HEK293 (cell line): Measurements from ENCODE around the gene SENP2.

Experiments
- CTCF ChIA-PET: fragments of 350-600 bp; formaldehyde crosslinking; extraction: SDS; loops from one replicate; lab custom pipeline; 2021; ENCODE audit warnings: antibody characterized with exemption; lab: Yijun Ruan, JAX
- POLR2A ChIA-PET: fragments of 300-600 bp; formaldehyde crosslinking; extraction: SDS; loops from one replicate; lab custom pipeline; 2020; ENCODE audit warnings: antibody characterized with exemption, inconsistent platforms; lab: Yijun Ruan, JAX
- H3K27ac ChIP-seq: fragments of 200-500 bp; sonication (Bioruptor generic); 2 replicates; pipeline ENCODE4 v1.5.1; 2014; ENCODE audit warnings: low read depth, low read length, control low read depth, inconsistent platforms; ENCODE audit errors: extremely low read depth
- H3K36me3 ChIP-seq, 2 experiments: fragments of 200-500 bp in 1 of 2; sonication (Bioruptor generic) in 1 of 2; 1 replicate in 1 of 2; 2 replicates in 1 of 2; pipeline ENCODE4 v1.5.1; 2014 to 2017; ENCODE audit warnings: inconsistent platforms in 2 of 2, low read length in 2 of 2; ENCODE audit not compliant: control insufficient read depth in 2 of 2, insufficient read depth in 1 of 2
- H3K4me1 ChIP-seq: fragments of 200-500 bp; sonication (Bioruptor generic); 2 replicates; pipeline ENCODE4 v1.5.1; 2014; ENCODE audit warnings: mild to moderate bottlenecking, low read length, inconsistent platforms; ENCODE audit not compliant: control insufficient read depth, insufficient read depth
- H3K4me3 ChIP-seq: 2 replicates; pipeline ENCODE4 v1.5.1; 2011; ENCODE audit warnings: low read depth, mild to moderate bottlenecking, control low read depth, low read length, moderate library complexity
- H3K9me3 ChIP-seq: fragments of 200-500 bp; sonication (Bioruptor generic); 2 replicates; pipeline ENCODE4 v1.5.1; 2014; ENCODE audit warnings: low read depth, low read length, inconsistent platforms; ENCODE audit not compliant: control insufficient read depth, insufficient read depth
- MEIS1 ChIP-seq: sonication (generic); formaldehyde crosslinking; IDR thresholded peaks from 2 replicates; pipeline ENCODE4 v1.8.1; 2022; ENCODE audit warnings: missing genetic modification reagents, mild to moderate bottlenecking, borderline replicate concordance
- SCRT1 ChIP-seq: fragments of 450-650 bp; formaldehyde crosslinking; IDR thresholded peaks from 2 replicates; pipeline ENCODE4 v1.5.1; 2016; ENCODE audit warnings: missing biosample characterization, missing genetic modification characterization, borderline replicate concordance
- SP2 ChIP-seq: fragments of 450-650 bp; formaldehyde crosslinking; IDR thresholded peaks from 2 replicates; pipeline ENCODE4 v1.5.1; 2016; ENCODE audit warnings: missing biosample characterization, missing genetic modification characterization
- SP3 ChIP-seq: fragments of 450-650 bp; formaldehyde crosslinking; IDR thresholded peaks from 2 replicates; pipeline ENCODE4 v1.5.1; 2016; ENCODE audit warnings: missing biosample characterization, missing genetic modification characterization
- ZNF132 ChIP-seq: fragments of 450-650 bp; formaldehyde crosslinking; IDR thresholded peaks from 2 replicates; pipeline ENCODE4 v1.5.1; 2017; ENCODE audit warnings: missing biosample characterization, missing genetic modification characterization, borderline replicate concordance
- ZNF174 ChIP-seq: fragments of 450-650 bp; formaldehyde crosslinking; IDR thresholded peaks from 2 replicates; pipeline ENCODE4 v1.5.0; 2017; ENCODE audit warnings: missing biosample characterization, mild to moderate bottlenecking, missing genetic modification characterization
- ZNF202 ChIP-seq: fragments of 450-650 bp; formaldehyde crosslinking; IDR thresholded peaks from 2 replicates; pipeline ENCODE4 v1.5.1; 2016; ENCODE audit warnings: missing biosample characterization, missing genetic modification characterization, borderline replicate concordance
- ZNF248 ChIP-seq: fragments of 450-650 bp; formaldehyde crosslinking; IDR thresholded peaks from 2 replicates; pipeline ENCODE4 v1.5.1; 2017; ENCODE audit warnings: missing biosample characterization, missing genetic modification characterization
- ZNF274 ChIP-seq, 2 experiments: fragments of 200-500 bp in 1 of 2; fragments of 450-650 bp in 1 of 2; sonication (Bioruptor generic) in 1 of 2; formaldehyde crosslinking in 1 of 2; IDR thresholded peaks; 2 replicates each; pipeline versions ENCODE4 v1.5.1 to v1.6.1; 2014 to 2016; ENCODE audit warnings: borderline replicate concordance in 1 of 2, inconsistent platforms in 1 of 2, low read length in 1 of 2, missing biosample characterization in 1 of 2, missing genetic modification characterization in 1 of 2
- ZNF514 ChIP-seq: fragments of 450-650 bp; formaldehyde crosslinking; IDR thresholded peaks from 2 replicates; pipeline ENCODE4 v1.5.1; 2016; ENCODE audit warnings: missing biosample characterization, missing genetic modification characterization
- ZNF548 ChIP-seq: fragments of 450-650 bp; formaldehyde crosslinking; IDR thresholded peaks from 2 replicates; pipeline ENCODE4 v1.5.1; 2016; ENCODE audit warnings: missing biosample characterization, missing genetic modification characterization
- ZNF670 ChIP-seq: fragments of 450-650 bp; formaldehyde crosslinking; IDR thresholded peaks from 2 replicates; pipeline ENCODE4 v1.5.1; 2016; ENCODE audit warnings: missing biosample characterization, missing genetic modification characterization, low read depth
- TF ChIP-seq, protein P1 (sequence below): fragments of 450-650 bp; formaldehyde crosslinking; IDR thresholded peaks from 2 replicates; pipeline ENCODE4 v1.5.1; 2016; ENCODE audit warnings: missing biosample characterization, missing genetic modification characterization
- TF ChIP-seq, protein P2 (sequence below): fragments of 450-650 bp; formaldehyde crosslinking; IDR thresholded peaks from 2 replicates; pipeline ENCODE4 v1.5.1; 2016; ENCODE audit warnings: missing biosample characterization, missing genetic modification characterization, low read depth
- TF ChIP-seq, protein P3 (sequence below): fragments of 450-650 bp; formaldehyde crosslinking; IDR thresholded peaks from 2 replicates; pipeline ENCODE4 v1.5.1; 2016; ENCODE audit warnings: missing biosample characterization, missing genetic modification characterization
- TF ChIP-seq, protein P4 (sequence below): fragments of 450-650 bp; formaldehyde crosslinking; IDR thresholded peaks from 2 replicates; pipeline ENCODE4 v1.5.1; 2016; ENCODE audit warnings: missing biosample characterization, missing genetic modification characterization
- TF ChIP-seq, protein P5 (sequence below): fragments of 450-650 bp; formaldehyde crosslinking; IDR thresholded peaks from 2 replicates; pipeline ENCODE4 v1.5.1; 2016; ENCODE audit warnings: missing biosample characterization, missing genetic modification characterization

Gene SENP2

DNA sequence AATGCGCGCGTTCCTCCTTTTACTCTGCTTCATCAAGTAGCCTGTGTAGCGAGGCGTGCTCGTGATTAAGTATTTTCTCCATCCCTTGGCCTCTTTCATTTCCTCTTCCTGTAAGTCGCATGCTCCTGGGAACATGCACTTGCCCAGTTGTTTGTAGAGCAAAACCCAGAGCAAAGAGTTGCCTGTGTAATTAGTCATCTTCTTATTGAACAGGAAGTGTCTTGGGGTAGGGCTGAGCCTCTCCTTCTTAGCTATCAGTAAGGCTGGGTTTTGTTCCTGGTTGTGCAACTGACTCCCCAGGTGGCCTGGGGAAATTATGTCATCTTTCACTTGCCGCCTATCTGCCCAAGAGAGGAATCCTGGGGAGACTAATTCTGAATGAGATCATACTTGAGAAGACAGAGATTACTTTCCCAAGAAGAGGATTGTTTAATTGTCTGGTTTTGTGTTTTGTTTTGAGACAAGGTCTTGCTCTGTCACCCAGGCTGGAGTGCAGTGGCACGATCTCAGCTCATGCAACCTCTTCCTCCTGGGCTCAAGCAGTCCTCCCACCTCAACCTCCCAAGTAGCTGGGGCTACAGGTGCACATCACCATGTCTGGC is 48.6 kb upstream of the SENP2 start (continued):
- TF ChIP-seq, protein P1, sequence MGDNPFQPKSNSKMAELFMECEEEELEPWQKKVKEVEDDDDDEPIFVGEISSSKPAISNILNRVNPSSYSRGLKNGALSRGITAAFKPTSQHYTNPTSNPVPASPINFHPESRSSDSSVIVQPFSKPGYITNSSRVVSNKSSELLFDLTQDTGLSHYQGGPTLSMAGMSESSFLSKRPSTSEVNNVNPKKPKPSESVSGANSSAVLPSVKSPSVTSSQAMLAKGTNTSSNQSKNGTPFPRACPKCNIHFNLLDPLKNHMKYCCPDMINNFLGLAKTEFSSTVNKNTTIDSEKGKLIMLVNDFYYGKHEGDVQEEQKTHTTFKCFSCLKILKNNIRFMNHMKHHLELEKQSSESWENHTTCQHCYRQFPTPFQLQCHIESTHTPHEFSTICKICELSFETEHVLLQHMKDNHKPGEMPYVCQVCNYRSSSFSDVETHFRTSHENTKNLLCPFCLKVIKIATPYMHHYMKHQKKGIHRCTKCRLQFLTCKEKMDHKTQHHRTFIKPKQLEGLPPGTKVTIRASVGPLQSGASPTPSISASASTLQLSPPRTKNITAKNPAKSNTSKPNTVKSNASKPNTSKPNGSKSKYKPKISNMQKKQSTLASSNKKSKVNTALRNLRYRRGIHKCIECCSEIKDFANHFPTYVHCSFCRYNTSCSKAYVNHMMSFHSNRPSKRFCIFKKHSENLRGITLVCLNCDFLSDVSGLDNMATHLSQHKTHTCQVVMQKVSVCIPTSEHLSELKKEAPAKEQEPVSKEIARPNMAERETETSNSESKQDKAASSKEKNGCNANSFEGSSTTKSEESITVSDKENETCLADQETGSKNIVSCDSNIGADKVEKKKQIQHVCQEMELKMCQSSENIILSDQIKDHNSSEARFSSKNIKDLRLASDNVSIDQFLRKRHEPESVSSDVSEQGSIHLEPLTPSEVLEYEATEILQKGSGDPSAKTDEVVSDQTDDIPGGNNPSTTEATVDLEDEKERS (tag by site-specific recombination), result peak; percentile 52; the same call in 1 of the 2 replicates
- no peak for TF ChIP-seq ZNF274 (IDR thresholded peaks at IDR 0.05; ENCODE audit: low read length)
- TF ChIP-seq ZNF274 (tag by site-specific recombination; IDR thresholded peaks at IDR 0.05; ENCODE audit: borderline replicate concordance), result no peak
- TF ChIP-seq MEIS1, result no peak
- TF ChIP-seq, protein P2, sequence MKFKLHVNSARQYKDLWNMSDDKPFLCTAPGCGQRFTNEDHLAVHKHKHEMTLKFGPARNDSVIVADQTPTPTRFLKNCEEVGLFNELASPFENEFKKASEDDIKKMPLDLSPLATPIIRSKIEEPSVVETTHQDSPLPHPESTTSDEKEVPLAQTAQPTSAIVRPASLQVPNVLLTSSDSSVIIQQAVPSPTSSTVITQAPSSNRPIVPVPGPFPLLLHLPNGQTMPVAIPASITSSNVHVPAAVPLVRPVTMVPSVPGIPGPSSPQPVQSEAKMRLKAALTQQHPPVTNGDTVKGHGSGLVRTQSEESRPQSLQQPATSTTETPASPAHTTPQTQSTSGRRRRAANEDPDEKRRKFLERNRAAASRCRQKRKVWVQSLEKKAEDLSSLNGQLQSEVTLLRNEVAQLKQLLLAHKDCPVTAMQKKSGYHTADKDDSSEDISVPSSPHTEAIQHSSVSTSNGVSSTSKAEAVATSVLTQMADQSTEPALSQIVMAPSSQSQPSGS, result peak; percentile 95
- TF ChIP-seq, protein P3, sequence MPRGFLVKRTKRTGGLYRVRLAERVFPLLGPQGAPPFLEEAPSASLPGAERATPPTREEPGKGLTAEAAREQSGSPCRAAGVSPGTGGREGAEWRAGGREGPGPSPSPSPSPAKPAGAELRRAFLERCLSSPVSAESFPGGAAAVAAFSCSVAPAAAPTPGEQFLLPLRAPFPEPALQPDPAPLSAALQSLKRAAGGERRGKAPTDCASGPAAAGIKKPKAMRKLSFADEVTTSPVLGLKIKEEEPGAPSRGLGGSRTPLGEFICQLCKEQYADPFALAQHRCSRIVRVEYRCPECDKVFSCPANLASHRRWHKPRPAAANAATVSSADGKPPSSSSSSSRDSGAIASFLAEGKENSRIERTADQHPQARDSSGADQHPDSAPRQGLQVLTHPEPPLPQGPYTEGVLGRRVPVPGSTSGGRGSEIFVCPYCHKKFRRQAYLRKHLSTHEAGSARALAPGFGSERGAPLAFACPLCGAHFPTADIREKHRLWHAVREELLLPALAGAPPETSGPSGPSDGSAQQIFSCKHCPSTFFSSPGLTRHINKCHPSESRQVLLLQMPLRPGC (tag by site-specific recombination), result peak; percentile 69
- 0 out of 2 replicates have a peak, but pooled peaks have one; percentile 36 for TF ChIP-seq SP3 (tag by site-specific recombination)
- TF ChIP-seq SCRT1 (tag by site-specific recombination), result 0 out of 2 replicates have a peak, but pooled peaks have one; percentile 14
- TF ChIP-seq ZNF132 (tag by site-specific recombination), result no peak
- no peak for TF ChIP-seq ZNF248 (tag by site-specific recombination)

DNA sequence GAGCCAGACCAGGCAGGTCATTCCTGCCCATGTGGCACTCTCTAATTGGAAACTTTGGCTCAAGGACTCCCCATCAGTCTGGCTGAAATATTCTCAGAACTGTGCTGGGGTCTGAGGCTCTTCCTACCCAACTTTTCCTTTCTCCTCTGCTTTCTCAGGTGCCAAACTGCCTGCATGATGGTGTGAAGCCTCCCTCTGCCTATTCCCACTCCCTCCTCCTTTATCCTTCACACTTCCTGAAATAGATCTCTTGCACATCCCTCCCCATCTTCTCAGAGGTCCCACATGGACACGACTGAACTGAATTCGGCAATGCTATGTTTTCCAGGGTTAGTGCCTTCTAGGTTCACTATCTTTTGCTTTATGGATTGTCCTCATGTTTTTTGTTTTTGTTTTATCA is 46.2 kb upstream of the SENP2 start:
- Histone ChIP-seq H3K4me3 (no peak overlapping the region), H3K27ac (no peak overlapping the region), H3K9me3 (no peaks in the 10 kb centered on the region), H3K4me1 (no peaks in the 10 kb centered on the region), H3K36me3 (no peaks in the 10 kb centered on the region)
- ChIA-PET POLR2A (no interaction called here), CTCF (no interaction called here)
- TF ChIP-seq ZNF514 (tag by site-specific recombination), result no peak
- TF ChIP-seq ZNF670 (tag by site-specific recombination), result no peak
- TF ChIP-seq ZNF202, result no peak
- TF ChIP-seq ZNF174 (tag by site-specific recombination), result no peak
- TF ChIP-seq ZNF548 (tag by site-specific recombination), result no peak
- TF ChIP-seq, protein P4, sequence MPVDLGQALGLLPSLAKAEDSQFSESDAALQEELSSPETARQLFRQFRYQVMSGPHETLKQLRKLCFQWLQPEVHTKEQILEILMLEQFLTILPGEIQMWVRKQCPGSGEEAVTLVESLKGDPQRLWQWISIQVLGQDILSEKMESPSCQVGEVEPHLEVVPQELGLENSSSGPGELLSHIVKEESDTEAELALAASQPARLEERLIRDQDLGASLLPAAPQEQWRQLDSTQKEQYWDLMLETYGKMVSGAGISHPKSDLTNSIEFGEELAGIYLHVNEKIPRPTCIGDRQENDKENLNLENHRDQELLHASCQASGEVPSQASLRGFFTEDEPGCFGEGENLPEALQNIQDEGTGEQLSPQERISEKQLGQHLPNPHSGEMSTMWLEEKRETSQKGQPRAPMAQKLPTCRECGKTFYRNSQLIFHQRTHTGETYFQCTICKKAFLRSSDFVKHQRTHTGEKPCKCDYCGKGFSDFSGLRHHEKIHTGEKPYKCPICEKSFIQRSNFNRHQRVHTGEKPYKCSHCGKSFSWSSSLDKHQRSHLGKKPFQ (tag by site-specific recombination), result peak; percentile 97
- TF ChIP-seq, protein P5, sequence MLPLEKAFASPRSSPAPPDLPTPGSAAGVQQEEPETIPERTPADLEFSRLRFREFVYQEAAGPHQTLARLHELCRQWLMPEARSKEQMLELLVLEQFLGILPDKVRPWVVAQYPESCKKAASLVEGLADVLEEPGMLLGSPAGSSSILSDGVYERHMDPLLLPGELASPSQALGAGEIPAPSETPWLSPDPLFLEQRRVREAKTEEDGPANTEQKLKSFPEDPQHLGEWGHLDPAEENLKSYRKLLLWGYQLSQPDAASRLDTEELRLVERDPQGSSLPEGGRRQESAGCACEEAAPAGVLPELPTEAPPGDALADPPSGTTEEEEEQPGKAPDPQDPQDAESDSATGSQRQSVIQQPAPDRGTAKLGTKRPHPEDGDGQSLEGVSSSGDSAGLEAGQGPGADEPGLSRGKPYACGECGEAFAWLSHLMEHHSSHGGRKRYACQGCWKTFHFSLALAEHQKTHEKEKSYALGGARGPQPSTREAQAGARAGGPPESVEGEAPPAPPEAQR (tag by site-specific recombination), result no peak
- no peak for TF ChIP-seq SP2 (tag by site-specific recombination)
